Measurements from ENCODE around the gene CX3CL1. TPM values are rescaled to one million over a fixed set of nuclear protein-coding genes. Genes with fewer than 3 reads are reported as not detected.

CX3CL1 gene
- total and polyA plus RNA-seq, 9 of the 15 experiments (the other 6 are each of a cell fraction or from before 2014, with no cell fraction given) = 0.09 TPM; not detected in 8

- Histone ChIP-seq H3K27me3 (ENCODE audit: control insufficient read depth in 2 of 2, insufficient read depth in 2 of 2, low read length in 2 of 2) (peaks cover 12 to 19% of the 10 kb centered on the region in 2 experiments), H3K4me3 (no peak overlapping the region), H3K9me1 (ENCODE audit: control insufficient read depth, insufficient read depth, low read length) (no peaks in the 10 kb centered on the region), H3K4me2 (ENCODE audit: insufficient read depth, low read length) (no peak overlapping the region), H2AFZ (ENCODE audit: low read depth, low read length) (no peak overlapping the region), H3K9ac (ENCODE audit: insufficient read depth in 1 of 2, low read depth in 2 of 2, low read length in 2 of 2) (no peak overlapping the region), H3K4me1 (replicated peaks in 1 of 2; ENCODE audit: control insufficient read depth in 2 of 2, insufficient read depth in 2 of 2, low read length in 2 of 2) (no peaks in the 10 kb centered on the region; a peak in 1 of 5 replicates), H3K27ac (ENCODE audit: extremely low read depth, low read depth, low read length) (no peak overlapping the region), H3K79me2 (ENCODE audit: control insufficient read depth, insufficient read depth, low read length) (no peaks in the 10 kb centered on the region), H4K20me1 (replicated peaks; ENCODE audit: control insufficient read depth, insufficient read depth, low read length) (no peaks in the 10 kb centered on the region), H3K36me3 (ENCODE audit: control insufficient read depth, insufficient read depth, low read length) (no peaks in the 10 kb centered on the region), H3K9me3 (replicated peaks; ENCODE audit: control insufficient read depth, insufficient read depth, low read depth, low read length) (no peaks in the 10 kb centered on the region)
- no peak for FAIRE-seq
- intact Hi-C loops (cut with micrococcal nuclease) (no loop called here), in situ Hi-C loops (cut with MboI) (no loop called here)
- WGBS (ENCODE audit: insufficient coverage, low coverage, missing lambda C conversion rate) = 0% methylated on average over 6 of the region's 6 CpGs
- DNase-seq (ENCODE audit: extremely low read depth in 1 of 4, low spot score in 3 of 4) = no peak
- BruUV-seq (replicated peaks) = no TSS peak
- CTCF ChIA-PET (ENCODE audit: low intra/inter-chr PET ratio) = no interaction called here
- ATAC-seq = no peak
- TF ChIP-seq ZNF134 (CRISPR knock-in tag; conservative IDR thresholded peaks at IDR 0.05) = no peak
- peak; percentile 71 to 76 for TF ChIP-seq NRF1 (conservative IDR thresholded peaks at IDR 0.05 in 1 of 2, IDR thresholded peaks at IDR 0.05 in 1 of 2)
- no peak for TF ChIP-seq TAF15 (IDR thresholded peaks at IDR 0.05; ENCODE audit: low read depth, low read length)
- no peak for TF ChIP-seq CTCF (IDR thresholded peaks at IDR 0.05 in 2 of 3, conservative IDR thresholded peaks at IDR 0.05 in 1 of 3; ENCODE audit: insufficient read depth in 2 of 3, low read depth in 1 of 3, low read length in 3 of 3)
- TF ChIP-seq PKNOX1 (IDR thresholded peaks at IDR 0.05) = 0 out of 2 replicates have a peak, but pooled peaks have one; percentile 8
- no peak for TF ChIP-seq HMGN3 (IDR thresholded peaks at IDR 0.05; ENCODE audit: borderline replicate concordance, extremely low read depth, insufficient read length, low read depth, low read length)
- no peak for TF ChIP-seq HDAC1 (IDR thresholded peaks at IDR 0.05)
- no peak for TF ChIP-seq PURB (CRISPR knock-in tag; IDR thresholded peaks at IDR 0.05; ENCODE audit: low read depth)
- no peak for TF ChIP-seq PBX2 (CRISPR knock-in tag; IDR thresholded peaks at IDR 0.05; ENCODE audit: low read depth)
- 0 out of 2 replicates have a peak, but pooled peaks have one; percentile 10 for TF ChIP-seq PBX2 (tag; conservative IDR thresholded peaks at IDR 0.05; ENCODE audit: low read depth)
- TF ChIP-seq NFRKB (IDR thresholded peaks at IDR 0.05; ENCODE audit: low read depth) = no peak
- TF ChIP-seq RBM14 (IDR thresholded peaks at IDR 0.05; ENCODE audit: borderline replicate concordance, insufficient read depth, low read depth, low read length) = no peak
- no peak for TF ChIP-seq DEAF1 (CRISPR knock-in tag; IDR thresholded peaks at IDR 0.05)
- POLR2A ChIA-PET = no interaction called here
These were observed 24.4 kb upstream of the CX3CL1 start for GRCh38 chr16:57347858-57348257.

All from K562 (cell line).